GM19467 (cell line): Measurements from ENCODE around the gene RDX.

Source experiments
- ATAC-seq: cut with Tn5 transposase; IDR thresholded peaks from one replicate; pipeline ENCODE4 v1.9.1; 2021; ENCODE audit warnings: mild to moderate bottlenecking, moderate library complexity; ENCODE audit not compliant: unreplicated experiment

The RDX gene

DNA sequence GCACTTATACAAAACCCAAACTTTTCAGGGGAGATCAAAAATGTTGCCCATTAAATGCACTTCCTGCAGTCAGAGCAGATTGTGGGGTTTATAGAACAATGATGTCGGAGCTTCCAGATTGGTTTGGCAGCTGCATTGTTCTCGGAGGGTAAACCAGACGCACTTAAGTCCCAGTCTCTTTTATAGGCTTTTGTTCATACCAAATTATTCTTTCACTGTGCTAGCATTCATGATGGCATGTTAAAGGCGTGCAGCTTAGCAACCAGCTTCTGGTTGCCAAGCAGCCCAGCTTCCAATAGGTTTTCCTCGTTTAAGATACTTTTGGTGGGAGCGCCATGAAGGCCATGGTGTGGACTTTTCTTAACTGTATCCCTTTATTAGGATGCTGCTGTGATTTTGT, 162.3 kb downstream of the RDX start:
- ATAC-seq = no peak

DNA sequence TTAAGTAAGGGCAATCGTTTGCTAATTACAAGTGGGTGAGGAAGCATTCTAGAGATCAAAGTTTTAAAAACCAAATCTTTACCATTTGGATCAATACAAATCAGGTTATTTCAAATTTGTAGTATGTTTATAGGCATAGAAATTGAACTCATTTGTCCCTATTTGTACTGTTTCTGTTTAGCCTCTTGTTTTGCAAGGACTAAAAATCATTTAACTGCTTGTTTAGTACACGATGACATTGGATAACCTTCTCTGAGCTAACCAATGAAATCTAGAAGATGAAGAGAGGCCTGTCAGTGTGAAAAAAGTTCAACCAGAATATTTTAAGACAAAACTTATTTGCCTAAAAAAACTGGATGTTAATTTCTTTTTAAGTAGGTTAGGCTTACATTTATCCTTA, 163.3 kb downstream of the RDX start:
- ATAC-seq = no peak

- no peak for ATAC-seq
Measured at GRCh38 chr11:110131386-110132123, 164.9 kb downstream of the RDX start.

DNA sequence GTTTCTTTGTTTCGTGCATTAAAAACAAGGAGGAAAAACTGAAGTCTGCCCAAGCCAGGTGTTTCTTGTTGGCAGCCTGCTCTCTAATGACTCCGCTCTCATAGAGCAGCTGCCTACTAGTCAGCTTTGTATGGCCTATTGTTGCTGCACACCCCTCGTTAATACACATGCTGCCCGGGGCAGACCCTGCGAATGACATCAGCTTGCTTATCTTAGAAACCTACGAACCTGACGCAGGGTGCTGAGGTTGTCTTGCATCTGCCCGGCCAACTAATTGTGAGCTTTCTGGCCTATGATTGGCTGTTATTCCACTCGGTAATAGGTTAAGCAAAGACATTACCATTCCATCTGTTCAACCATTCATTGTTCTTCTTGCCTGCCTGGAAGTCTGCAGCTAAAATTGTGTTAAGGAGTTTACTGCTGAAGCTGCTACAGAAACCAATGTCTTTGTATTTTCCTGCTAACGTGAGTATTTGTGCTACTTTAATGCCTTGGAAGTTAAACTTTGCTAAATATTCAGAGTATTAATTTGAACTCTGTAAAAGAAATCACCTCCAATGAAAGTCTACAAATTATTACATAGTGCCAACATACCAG, 165.7 kb downstream of the RDX start:
- ATAC-seq = no peak

GRCh38 chr11:110128161-110128560, 168.3 kb downstream of the RDX start:
- no peak for ATAC-seq

DNA sequence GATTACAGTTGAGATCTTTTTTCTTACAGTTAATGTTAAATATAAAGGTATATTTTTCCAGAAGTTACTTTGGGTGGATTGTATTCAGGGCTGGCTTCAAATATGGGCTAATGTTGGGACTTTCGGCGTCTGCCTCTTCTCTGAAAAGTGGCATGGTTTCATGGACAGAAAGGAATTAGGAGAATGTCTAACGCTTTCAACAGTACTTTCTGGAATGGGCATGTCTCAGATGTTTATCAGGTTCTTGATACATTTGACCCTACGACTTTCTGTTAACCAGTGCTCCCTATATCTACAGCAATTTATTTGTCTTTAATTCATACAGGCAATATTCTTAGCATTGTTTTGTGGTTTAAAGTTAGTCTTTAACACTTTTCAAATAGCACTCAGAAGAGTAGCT, 169.5 kb downstream of the RDX start:
- ATAC-seq = no peak

GRCh38 chr11:110125632-110126031, 170.8 kb downstream of the RDX start:
- no peak for ATAC-seq
